Endothelial cell of umbilical vein (primary cell): Measurements from ENCODE around the gene RAMAC. TPM values are rescaled to one million over a fixed set of nuclear protein-coding genes. Genes with fewer than 3 reads are reported as not detected.

Experiments used
- BruUV-seq: library from RNA; stranded (reverse); fragments of 400-500 nt; replicated peaks from 2 replicates; lab custom pipeline; 2021; lab: Mats Ljungman, UMichigan
- CTCF ChIA-PET: fragments of 300-600, 350-600 bp; sonication (Branson Sonifier 250); formaldehyde crosslinking; loops from one replicate; lab custom pipeline; 2021; ENCODE audit warnings: antibody characterized with exemption, inconsistent platforms; lab: Charles Lee
- POLR2A ChIA-PET: fragments of 300-600, 350-600 bp; sonication (Branson Sonifier 250); formaldehyde crosslinking; loops from one replicate; lab custom pipeline; 2021; ENCODE audit warnings: antibody characterized with exemption, inconsistent platforms; lab: Charles Lee
- DNase-seq: peaks from one replicate; pipeline ENCODE4 v3.0.0-alpha.2; 2011; ENCODE audit warnings: low read depth, low spot score
- FAIRE-seq: peaks from 2 replicates; lab custom pipeline; 2011; peaks lifted over from hg19 to GRCh38; lab: Jason Lieb, UNC
- H2AFZ ChIP-seq: 2 replicates; pipeline ENCODE4 v1.6.0; 2012; ENCODE audit warnings: low read depth, low read length, control low read depth, inconsistent platforms
- H3K27ac ChIP-seq: 2 replicates; pipeline ENCODE4 v1.5.1; 2011; ENCODE audit warnings: low read depth, mild to moderate bottlenecking, control low read depth, low read length, moderate library complexity; ENCODE audit not compliant: insufficient read depth
- H3K27me3 ChIP-seq, 2 experiments: 2 replicates each; pipeline versions ENCODE4 v1.6.0 to v1.6.1; 2011; ENCODE audit warnings: low read length in 2 of 2, mixed read lengths in 1 of 2; ENCODE audit not compliant: control insufficient read depth in 2 of 2, insufficient read depth in 2 of 2
- H3K36me3 ChIP-seq, 2 experiments: 2 replicates in 1 of 2; 3 replicates in 1 of 2; pipeline ENCODE4 v1.5.1; 2011; ENCODE audit warnings: low read length in 2 of 2, mild to moderate bottlenecking in 1 of 2, moderate library complexity in 1 of 2; ENCODE audit not compliant: control insufficient read depth in 2 of 2, insufficient read depth in 2 of 2; ENCODE audit errors: extremely low read depth in 1 of 2
- H3K4me1 ChIP-seq: 3 replicates; pipeline ENCODE4 v1.5.1; 2011; ENCODE audit warnings: mild to moderate bottlenecking, low read length; ENCODE audit not compliant: control insufficient read depth, insufficient read depth; ENCODE audit errors: extremely low read depth
- H3K4me2 ChIP-seq: 2 replicates; pipeline ENCODE4 v1.6.1; 2011; ENCODE audit warnings: low read length, control low read depth, mixed read lengths; ENCODE audit not compliant: insufficient read depth
- H3K4me3 ChIP-seq, 3 experiments: fragments of 200-600 bp in 1 of 3; sonication (generic), shearing (Covaris generic) in 1 of 3; replicated peaks in 1 of 3; 2 replicates each; pipeline ENCODE4 v1.5.1; 2011 to 2016; ENCODE audit warnings: control low read depth in 3 of 3, low read length in 3 of 3, mild to moderate bottlenecking in 2 of 3, inconsistent platforms in 1 of 3, low read depth in 1 of 3, moderate library complexity in 1 of 3; ENCODE audit not compliant: insufficient read depth in 1 of 3
- H3K79me2 ChIP-seq: 2 replicates; pipeline ENCODE4 v1.6.0; 2012; ENCODE audit warnings: low read length, inconsistent platforms; ENCODE audit not compliant: control insufficient read depth, insufficient read depth
- H3K9ac ChIP-seq: replicated peaks from 2 replicates; pipeline ENCODE3; 2011; ENCODE audit warnings: low read length, control low read depth; ENCODE audit not compliant: insufficient read depth; ENCODE audit errors: extremely low read depth
- H3K9me1 ChIP-seq: replicated peaks from 3 replicates; pipeline ENCODE4 v1.6.0; 2011; ENCODE audit warnings: mild to moderate bottlenecking, low read length; ENCODE audit not compliant: control insufficient read depth, insufficient read depth; ENCODE audit errors: extremely low read depth
- H3K9me3 ChIP-seq: replicated peaks from 2 replicates; pipeline ENCODE4 v1.5.1; 2012; ENCODE audit warnings: low read length, inconsistent platforms; ENCODE audit not compliant: control insufficient read depth, insufficient read depth
- H4K20me1 ChIP-seq: replicated peaks from 2 replicates; pipeline ENCODE3; 2011; ENCODE audit warnings: mild to moderate bottlenecking, low read length; ENCODE audit not compliant: control insufficient read depth, insufficient read depth; ENCODE audit errors: extremely low read depth
- FOS ChIP-seq: IDR thresholded peaks from 2 replicates; pipeline ENCODE4 v1.6.1; 2011; ENCODE audit warnings: mild to moderate bottlenecking, low read length, moderate library complexity, borderline replicate concordance; ENCODE audit not compliant: insufficient read depth
- GATA2 ChIP-seq: IDR thresholded peaks from 2 replicates; pipeline ENCODE4 v1.7.0; 2011; ENCODE audit warnings: low read depth, mild to moderate bottlenecking, moderate library complexity, mixed read lengths, low read length; ENCODE audit not compliant: insufficient read length, insufficient read depth
- JUN ChIP-seq: IDR thresholded peaks from 2 replicates; pipeline ENCODE4 v1.6.1; 2011; ENCODE audit warnings: borderline replicate concordance, low read depth; ENCODE audit not compliant: insufficient read length, insufficient read depth
- MYC ChIP-seq: IDR thresholded peaks from one replicate; pipeline ENCODE4 v1.6.1; 2011; ENCODE audit warnings: mild to moderate bottlenecking, low read depth, low read length
- POLR2A ChIP-seq: IDR thresholded peaks from 2 replicates; pipeline ENCODE4 v1.6.1; 2012; ENCODE audit warnings: low read depth, mild to moderate bottlenecking, control low read depth, low read length
- POLR2AphosphoS5 ChIP-seq: IDR thresholded peaks from 2 replicates; pipeline ENCODE4 v1.6.1; 2012; ENCODE audit warnings: low read depth, mild to moderate bottlenecking, control low read depth, low read length, moderate library complexity; ENCODE audit not compliant: insufficient read depth
- dilution Hi-C: fragments of 300-500 bp; cut with MboI; formaldehyde crosslinking; loops from one replicate; pipeline ENCODE4 v1.15.0; 2019; ENCODE audit warnings: low sequenced_read_pairs; ENCODE audit not compliant: extremely low pct_ligation_motif_present
- intact Hi-C: fragments of 100-400 bp; cut with micrococcal nuclease; formaldehyde crosslinking; loops from one replicate; pipeline ENCODE4 v1.10.0; 2022
- polyA plus RNA-seq, 4 experiments: library from polyadenylated mRNA; depleted of rRNA in 3 of 4; stranded (reverse) in 3 of 4; unstranded in 1 of 4; fragments of >200 nt; gene quantifications; 2 replicates each; pipeline versions ENCODE4 v1.2.1 to v1.2.3, GENCODE V29; 2011 to 2012; ENCODE audit warnings: missing spikeins in 1 of 4
- total RNA-seq: library from RNA; stranded (reverse); gene quantifications from 2 replicates; pipeline ENCODE4 v1.2.3, GENCODE V29; 2021
- TF ChIP-seq, protein P1 (sequence below), 2 donors: IDR thresholded peaks; 1 replicate in 1 of 2; 2 replicates in 1 of 2; pipeline ENCODE4 v1.5.1; 2011; ENCODE audit warnings: low read length in 2 of 2, mild to moderate bottlenecking in 2 of 2, moderate library complexity in 2 of 2, control low read depth in 1 of 2, inconsistent platforms in 1 of 2, low read depth in 1 of 2; ENCODE audit not compliant: insufficient read depth in 1 of 2; ENCODE audit errors: extremely low read depth in 1 of 2
- TF ChIP-seq, protein P2 (sequence below): IDR thresholded peaks from 2 replicates; pipeline ENCODE4 v1.6.1; 2011; ENCODE audit not compliant: insufficient read depth, insufficient read length

The RAMAC gene
- total and polyA plus RNA-seq, 2 donors (not counting 3 experiments of a cell fraction or from before 2014, with no cell fraction given) = 12.5 to 14.1 TPM

DNA sequence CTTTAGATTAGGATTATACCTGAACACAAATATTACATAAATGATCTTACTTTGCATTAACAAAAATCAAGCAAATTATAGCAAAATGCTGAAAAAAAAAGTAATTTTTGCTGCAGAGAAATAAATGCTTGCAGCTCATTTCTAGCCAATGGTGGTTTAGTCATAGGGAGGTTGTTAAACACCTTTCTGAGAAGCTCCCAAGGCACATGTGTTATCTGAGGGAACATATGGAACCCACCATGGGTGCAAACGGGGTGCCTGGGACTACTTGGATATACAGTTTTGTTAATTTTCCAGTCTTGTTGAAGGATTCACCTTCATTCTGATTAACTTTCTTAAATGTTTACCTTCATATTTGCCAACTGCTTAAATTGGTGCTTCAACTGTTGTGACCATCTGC lies 8.9 kb upstream of the RAMAC start:
- Histone ChIP-seq H3K27ac (no peak overlapping the region), H3K27me3 (no peaks in the 10 kb centered on the region), H4K20me1 (no peaks in the 10 kb centered on the region), H3K9me1 (no peaks in the 10 kb centered on the region), H3K9ac (no peak overlapping the region), H3K4me2 (no peak overlapping the region), H3K79me2 (no peaks in the 10 kb centered on the region), H3K4me3 (no peak overlapping the region), H3K36me3 (no peaks in the 10 kb centered on the region), H3K9me3 (no peaks in the 10 kb centered on the region), H3K4me1 (no peaks in the 10 kb centered on the region), H2AFZ (no peak overlapping the region)
- dilution Hi-C loops (no loop called here), intact Hi-C loops (no loop called here)
- TF ChIP-seq, protein P1, sequence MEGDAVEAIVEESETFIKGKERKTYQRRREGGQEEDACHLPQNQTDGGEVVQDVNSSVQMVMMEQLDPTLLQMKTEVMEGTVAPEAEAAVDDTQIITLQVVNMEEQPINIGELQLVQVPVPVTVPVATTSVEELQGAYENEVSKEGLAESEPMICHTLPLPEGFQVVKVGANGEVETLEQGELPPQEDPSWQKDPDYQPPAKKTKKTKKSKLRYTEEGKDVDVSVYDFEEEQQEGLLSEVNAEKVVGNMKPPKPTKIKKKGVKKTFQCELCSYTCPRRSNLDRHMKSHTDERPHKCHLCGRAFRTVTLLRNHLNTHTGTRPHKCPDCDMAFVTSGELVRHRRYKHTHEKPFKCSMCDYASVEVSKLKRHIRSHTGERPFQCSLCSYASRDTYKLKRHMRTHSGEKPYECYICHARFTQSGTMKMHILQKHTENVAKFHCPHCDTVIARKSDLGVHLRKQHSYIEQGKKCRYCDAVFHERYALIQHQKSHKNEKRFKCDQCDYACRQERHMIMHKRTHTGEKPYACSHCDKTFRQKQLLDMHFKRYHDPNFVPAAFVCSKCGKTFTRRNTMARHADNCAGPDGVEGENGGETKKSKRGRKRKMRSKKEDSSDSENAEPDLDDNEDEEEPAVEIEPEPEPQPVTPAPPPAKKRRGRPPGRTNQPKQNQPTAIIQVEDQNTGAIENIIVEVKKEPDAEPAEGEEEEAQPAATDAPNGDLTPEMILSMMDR (IDR thresholded peaks at IDR 0.05; ENCODE audit: extremely low read depth in 1 of 2, insufficient read depth in 1 of 2, low read depth in 1 of 2, low read length in 2 of 2) = no peak
- TF ChIP-seq FOS = no peak
- TF ChIP-seq MYC = no peak
- TF ChIP-seq, protein P2, sequence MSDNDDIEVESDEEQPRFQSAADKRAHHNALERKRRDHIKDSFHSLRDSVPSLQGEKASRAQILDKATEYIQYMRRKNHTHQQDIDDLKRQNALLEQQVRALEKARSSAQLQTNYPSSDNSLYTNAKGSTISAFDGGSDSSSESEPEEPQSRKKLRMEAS = no peak
- no peak for TF ChIP-seq GATA2
- TF ChIP-seq POLR2AphosphoS5 = no peak
- no peak for TF ChIP-seq POLR2A
- no peak for TF ChIP-seq JUN
- ChIA-PET POLR2A (no interaction called here), CTCF (no interaction called here)
- FAIRE-seq = no peak
- no peak for DNase-seq
- BruUV-seq = no TSS peak
